Upper lobe of left lung (tissue), 6 donors: Measurements from ENCODE around the gene SPNS3. TPM values are rescaled to one million over a fixed set of nuclear protein-coding genes. Genes with fewer than 3 reads are reported as not detected.

ENCODE experiments used
- ATAC-seq, 2 donors: fragments of 200-7000 bp; cut with Tn5 transposase; one replicate each; pipeline ENCODE4 v1.9.1; 2022; ENCODE audit warnings: mild to moderate bottlenecking in 2 of 2, moderate library complexity in 2 of 2; ENCODE audit not compliant: low FRiP score in 2 of 2
- DNase-seq, 2 donors: peaks; one replicate each; pipeline ENCODE4 v3.0.0-alpha.2; 2019 to 2020
- H3K27ac ChIP-seq, 4 donors: fragments of 200-600 bp; sonication (generic); one replicate each; pipeline ENCODE4 v1.5.1; 2016 to 2019
- H3K27me3 ChIP-seq, 4 donors: fragments of 200-600 bp; sonication (generic); one replicate each; pipeline ENCODE4 v1.5.1; 2017 to 2019
- H3K36me3 ChIP-seq, 4 donors: fragments of 200-600 bp; sonication (generic); one replicate each; pipeline ENCODE4 v1.5.1; 2016 to 2019
- H3K4me1 ChIP-seq, 4 donors: fragments of 200-600 bp; sonication (generic); one replicate each; pipeline ENCODE4 v1.5.1; 2018 to 2019
- H3K4me3 ChIP-seq, 4 donors: fragments of 200-600 bp; sonication (generic); one replicate each; pipeline ENCODE4 v1.5.1; 2017 to 2019; ENCODE audit warnings: mild to moderate bottlenecking in 2 of 4, moderate library complexity in 1 of 4
- H3K9me3 ChIP-seq, 4 donors: fragments of 200-600 bp; sonication (generic); one replicate each; pipeline ENCODE4 v1.5.1; 2018 to 2019
- EP300 ChIP-seq, 4 donors: sonication (generic); formaldehyde crosslinking; IDR thresholded peaks; one replicate each; pipeline ENCODE4 v1.5.1; 2017; ENCODE audit warnings: antibody characterized with exemption in 4 of 4, control low read depth in 2 of 4
- POLR2A ChIP-seq, 4 donors: fragments of 450-650 bp; IDR thresholded peaks; one replicate each; pipeline ENCODE4 v1.5.1; 2016 to 2017; ENCODE audit warnings: antibody characterized with exemption in 4 of 4, mild to moderate bottlenecking in 2 of 4
- POLR2AphosphoS5 ChIP-seq, 2 donors: sonication (generic); formaldehyde crosslinking; IDR thresholded peaks; one replicate each; pipeline ENCODE4 v1.5.1; 2017; ENCODE audit warnings: antibody characterized with exemption in 2 of 2
- WGBS, 2 donors: methylation state at CpG; one replicate each; pipeline ENCODE4 v1.1.5; 2017 to 2018; 5-methylcytosine and 5-hydroxymethylcytosine counted together
- total RNA-seq, 6 donors: library from RNA; depleted of rRNA in 4 of 6; stranded (reverse); fragments of >200 nt in 4 of 6; gene quantifications; one replicate each; pipeline versions ENCODE4 v1.1.0 to v1.2.1, GENCODE V29; 2016 to 2021
- TF ChIP-seq, protein P1 (sequence below), 6 experiments: fragments of 450-650 bp in 4 of 6; fragments of 200-600 bp in 2 of 6; sonication (generic) in 2 of 6; IDR thresholded peaks; one replicate each; pipeline ENCODE4 v1.5.1; 2016 to 2019; ENCODE audit warnings: antibody characterized with exemption in 6 of 6
- donor health status: DM: no; HTN: no; CAD: no; lungs with moderate emphysema.
- donor health status: DM: no; HTN: yes; CAD: no; lungs with severe emphysema.

Gene SPNS3
- total RNA-seq, 6 donors from 2014 or later = 0.22 to 0.91 (median 0.52) TPM; not detected in 1

DNA sequence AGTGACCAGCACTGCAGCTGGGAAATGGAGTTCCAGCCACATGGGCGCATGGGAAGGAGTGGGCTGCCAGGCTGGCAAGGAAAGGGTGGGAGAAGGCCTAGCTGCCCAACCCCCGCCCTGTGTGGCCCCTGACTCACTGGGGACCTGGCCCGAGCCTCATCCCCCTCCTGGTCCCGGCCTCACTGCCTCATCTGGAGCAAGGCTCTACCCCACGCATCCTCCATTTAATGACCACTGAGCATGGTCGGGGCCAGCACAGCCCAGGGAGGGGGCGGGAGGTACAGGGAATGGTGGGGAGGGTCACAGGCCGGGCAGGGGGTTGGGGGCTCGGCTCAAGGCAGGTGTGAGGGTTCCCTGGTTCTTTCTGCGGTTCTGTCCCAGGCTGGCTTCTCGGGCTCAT, 81.0 kb downstream of the SPNS3 start:
- Histone ChIP-seq H3K4me3 (no peak overlapping the region), H3K4me1 (peaks cover 80 to 93% (median 85%) of the 10 kb centered on the region in 4 donors), H3K36me3 (no peaks in the 10 kb centered on the region), H3K27ac (peak overlapping the region; percentile 85 to 95 (median 89)), H3K9me3 (no peaks in the 10 kb centered on the region), H3K27me3 (no peaks in the 10 kb centered on the region)
- WGBS, 2 donors = 85 to 90% methylated on average over 2 to 11 of the region's 11 CpGs
- ATAC-seq = no peak
- peak in 1 of 2 donors; percentile 59 for DNase-seq
- TF ChIP-seq POLR2A (IDR thresholded peaks at IDR 0.05) (no peak), POLR2AphosphoS5 (IDR thresholded peaks at IDR 0.05) (no peak)
- TF ChIP-seq, protein P1, sequence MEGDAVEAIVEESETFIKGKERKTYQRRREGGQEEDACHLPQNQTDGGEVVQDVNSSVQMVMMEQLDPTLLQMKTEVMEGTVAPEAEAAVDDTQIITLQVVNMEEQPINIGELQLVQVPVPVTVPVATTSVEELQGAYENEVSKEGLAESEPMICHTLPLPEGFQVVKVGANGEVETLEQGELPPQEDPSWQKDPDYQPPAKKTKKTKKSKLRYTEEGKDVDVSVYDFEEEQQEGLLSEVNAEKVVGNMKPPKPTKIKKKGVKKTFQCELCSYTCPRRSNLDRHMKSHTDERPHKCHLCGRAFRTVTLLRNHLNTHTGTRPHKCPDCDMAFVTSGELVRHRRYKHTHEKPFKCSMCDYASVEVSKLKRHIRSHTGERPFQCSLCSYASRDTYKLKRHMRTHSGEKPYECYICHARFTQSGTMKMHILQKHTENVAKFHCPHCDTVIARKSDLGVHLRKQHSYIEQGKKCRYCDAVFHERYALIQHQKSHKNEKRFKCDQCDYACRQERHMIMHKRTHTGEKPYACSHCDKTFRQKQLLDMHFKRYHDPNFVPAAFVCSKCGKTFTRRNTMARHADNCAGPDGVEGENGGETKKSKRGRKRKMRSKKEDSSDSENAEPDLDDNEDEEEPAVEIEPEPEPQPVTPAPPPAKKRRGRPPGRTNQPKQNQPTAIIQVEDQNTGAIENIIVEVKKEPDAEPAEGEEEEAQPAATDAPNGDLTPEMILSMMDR (IDR thresholded peaks at IDR 0.05) = no peak

DNA sequence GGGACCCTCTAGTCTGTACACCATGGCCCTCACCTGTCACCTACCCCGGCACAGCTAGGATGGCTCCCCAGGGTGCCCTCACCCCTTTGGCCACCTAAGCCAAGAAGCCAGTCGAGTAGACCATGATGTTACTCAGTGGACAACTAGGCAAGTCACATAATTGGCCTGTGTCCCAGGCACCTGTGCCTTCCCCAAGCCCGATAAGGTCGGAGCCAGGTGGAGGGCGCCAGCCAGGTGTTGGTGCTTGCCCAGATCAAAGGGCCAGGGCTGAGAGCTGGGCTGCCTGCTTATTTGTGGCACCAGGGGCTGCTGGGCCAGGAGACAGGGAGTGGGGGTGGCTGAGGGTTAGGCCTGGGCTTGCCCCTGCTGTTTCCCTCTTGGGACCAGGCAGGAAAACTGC, 81.8 kb downstream of the SPNS3 start:
- DNase-seq (peak; percentile 39 to 81), ATAC-seq (no peak)
- Histone ChIP-seq H3K27ac (peak overlapping the region; percentile 85 to 95 (median 89)), H3K36me3 (no peaks in the 10 kb centered on the region), H3K9me3 (no peaks in the 10 kb centered on the region), H3K4me3 (no peak overlapping the region), H3K4me1 (peaks cover 81 to 93% (median 87%) of the 10 kb centered on the region in 4 donors), H3K27me3 (no peaks in the 10 kb centered on the region)
- TF ChIP-seq POLR2AphosphoS5 (IDR thresholded peaks at IDR 0.05) (no peak), EP300 (IDR thresholded peaks at IDR 0.05) (no peak), POLR2A (IDR thresholded peaks at IDR 0.05) (no peak)
- TF ChIP-seq, protein P1 (IDR thresholded peaks at IDR 0.05) = no peak
- WGBS, 2 donors = 70 to 87% methylated on average over 2 to 5 of the region's 5 CpGs

DNA sequence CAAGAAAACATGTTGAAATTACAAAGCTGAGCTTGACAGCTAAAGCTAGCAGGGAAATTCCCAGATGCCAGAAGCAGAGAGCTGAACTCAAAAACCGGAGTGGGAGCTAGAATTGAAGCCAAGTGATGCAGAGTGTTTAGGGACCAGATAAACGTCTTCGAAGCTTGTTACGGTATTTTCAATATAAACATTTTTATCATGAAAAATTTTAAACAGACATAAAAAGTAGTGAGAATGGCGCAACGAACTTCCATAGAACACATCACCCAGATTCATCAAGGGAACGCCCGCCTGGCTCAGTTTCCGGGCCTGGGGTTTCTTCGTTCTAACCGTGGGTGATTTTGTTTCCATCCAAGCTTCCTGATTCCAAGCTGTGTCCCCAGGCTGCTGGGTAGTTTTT, 83.0 kb downstream of the SPNS3 start:
- Histone ChIP-seq H3K4me1 (peaks cover 81 to 90% (median 85%) of the 10 kb centered on the region in 4 donors), H3K4me3 (no peak overlapping the region), H3K9me3 (no peaks in the 10 kb centered on the region), H3K27ac (peak overlapping the region; percentile 57 to 95 (median 89)), H3K27me3 (no peaks in the 10 kb centered on the region), H3K36me3 (no peaks in the 10 kb centered on the region)
- 42 to 64% methylated on average over 11 of the region's 11 CpGs for WGBS, 2 donors
- TF ChIP-seq, protein P1 (IDR thresholded peaks at IDR 0.05) = no peak
- TF ChIP-seq POLR2AphosphoS5 (IDR thresholded peaks at IDR 0.05) (peak in 1 of 2 donors; percentile 35), EP300 (IDR thresholded peaks at IDR 0.05) (peak in 2 of 4 donors; percentile 9 to 18)
- no peak for DNase-seq
- ATAC-seq = no peak

DNA sequence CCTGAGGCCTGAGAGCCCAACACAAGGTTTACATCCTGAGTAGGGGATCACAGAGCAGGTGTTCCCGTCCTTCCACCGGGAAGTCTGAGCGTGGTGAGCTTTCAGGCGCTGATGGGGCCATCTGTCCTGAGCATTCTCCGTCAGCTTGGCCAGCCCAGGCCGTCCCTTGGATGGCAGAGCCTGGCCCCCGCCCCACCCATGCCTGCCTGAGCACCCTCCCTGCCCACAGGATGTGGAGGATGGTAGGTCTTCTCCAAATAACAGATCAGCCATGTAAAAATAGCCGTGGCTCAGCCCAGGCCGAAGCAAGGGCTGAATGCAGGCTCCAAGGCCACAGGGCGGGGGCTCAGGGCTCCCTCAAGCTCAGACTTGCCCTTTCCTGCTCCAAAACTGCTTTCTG, 85.2 kb downstream of the SPNS3 start:
- TF ChIP-seq, protein P1 (IDR thresholded peaks at IDR 0.05) = no peak
- TF ChIP-seq POLR2AphosphoS5 (IDR thresholded peaks at IDR 0.05) = no peak
- H3K4me1 ChIP-seq = peaks cover 74 to 86% (median 82%) of the 10 kb centered on the region in 4 donors
- no peak for DNase-seq
- no peaks in the 10 kb centered on the region for H3K9me3 ChIP-seq
- no peaks in the 10 kb centered on the region for H3K27me3 ChIP-seq
- H3K4me3 ChIP-seq = no peak overlapping the region
- no peaks in the 10 kb centered on the region for H3K36me3 ChIP-seq
- H3K27ac ChIP-seq = peak overlapping the region; percentile 85 to 95 (median 89)
- WGBS, 2 donors = 50 to 62% methylated on average over 3 to 9 of the region's 10 CpGs
- ATAC-seq = no peak

DNA sequence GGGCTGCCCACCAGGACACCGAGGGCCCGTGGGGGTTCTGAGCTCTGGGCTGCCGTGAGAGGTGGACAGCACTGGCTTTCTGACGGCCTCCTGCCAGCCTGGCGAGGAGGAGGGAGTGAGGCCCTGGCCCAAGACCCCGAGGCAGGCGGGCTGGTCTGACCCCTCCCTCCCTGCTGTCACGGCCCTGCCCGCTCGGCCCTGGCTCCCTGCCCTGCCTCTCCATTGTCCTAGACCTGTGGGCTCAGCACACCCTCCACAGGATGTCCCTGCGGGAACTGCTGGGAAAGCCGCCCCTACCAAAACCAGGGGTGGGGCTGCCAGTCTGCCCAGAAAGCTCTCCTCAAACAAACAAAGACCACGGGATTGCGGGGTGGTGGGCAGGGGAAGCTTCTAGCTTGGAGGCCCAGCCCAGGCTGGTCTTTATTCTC, 85.6 kb downstream of the SPNS3 start:
- Histone ChIP-seq H3K27ac (peak overlapping the region; percentile 85 to 95 (median 89)), H3K36me3 (no peaks in the 10 kb centered on the region), H3K4me1 (peaks cover 70 to 81% (median 78%) of the 10 kb centered on the region in 4 donors), H3K27me3 (no peaks in the 10 kb centered on the region), H3K9me3 (no peaks in the 10 kb centered on the region), H3K4me3 (no peak overlapping the region)
- peak; percentile 89 to 92 for DNase-seq
- peak; percentile 7 to 56 for ATAC-seq
- TF ChIP-seq, protein P1 (IDR thresholded peaks at IDR 0.05) = no peak
- peak in 2 of 4 donors; percentile 92 to 93 for TF ChIP-seq EP300 (IDR thresholded peaks at IDR 0.05)
- peak in 1 of 4 donors; percentile 35 for TF ChIP-seq POLR2A (IDR thresholded peaks at IDR 0.05)
- TF ChIP-seq POLR2AphosphoS5 (IDR thresholded peaks at IDR 0.05) = peak; percentile 67 to 79
- 67 to 69% methylated on average over 3 to 10 of the region's 14 CpGs for WGBS, 2 donors
